CD4-positive, alpha-beta T cell treated with Interleukin-4 for 1 hour (primary cell): ENCODE data around the gene PTPRD.

ENCODE experiments used
- DNase-seq, 2 donors: peaks; one replicate each; pipeline ENCODE4 v3.0.0-alpha.2; 2020 to 2022

PTPRD gene

DNA sequence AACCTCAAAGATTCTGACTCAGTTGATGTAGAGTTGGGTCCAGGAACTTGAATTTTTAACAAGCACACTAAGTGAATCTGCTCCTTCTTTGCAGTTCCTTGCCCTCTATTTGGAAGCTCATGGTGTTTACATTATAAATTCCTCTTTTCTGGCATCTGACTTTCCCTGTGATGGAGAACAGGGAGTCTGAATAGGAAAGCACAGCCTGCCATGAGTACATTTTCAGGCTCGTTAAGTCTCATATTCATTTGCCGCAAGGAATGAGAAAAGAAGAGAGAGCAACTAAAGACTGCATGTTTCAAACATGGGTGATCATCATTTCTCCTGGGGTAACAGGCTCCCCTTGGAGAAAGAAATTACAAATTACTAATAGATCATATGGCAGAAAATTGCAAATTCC, 2345.2 kb downstream of the PTPRD start:
- DNase-seq = no peak

- DNase-seq = no peak
Measured at GRCh38 chr9:8266861-8267260, 2345.9 kb downstream of the PTPRD start.

DNA sequence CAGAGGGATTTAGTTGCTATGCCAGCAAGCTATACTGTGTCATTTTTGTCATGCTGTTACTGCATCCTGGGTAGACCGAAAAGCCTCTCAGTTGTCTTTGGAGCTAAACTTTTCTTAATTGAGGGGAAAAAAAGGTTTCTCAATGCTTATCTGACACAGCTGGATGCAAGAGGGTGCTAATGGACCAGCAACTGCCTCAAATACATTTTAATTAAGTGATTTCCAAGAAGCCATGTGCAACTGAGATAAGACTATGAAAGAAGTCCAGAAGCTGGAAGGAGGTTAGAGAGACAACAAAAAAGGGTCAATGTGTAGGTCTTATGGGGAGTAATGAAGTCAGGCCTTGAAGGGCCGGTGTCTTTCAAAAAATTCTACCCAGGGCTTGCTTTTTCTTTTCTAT, 2347.5 kb downstream of the PTPRD start:
- DNase-seq = no peak
